Skeletal muscle satellite cell (primary cell): Measurements from ENCODE around the gene TMSB10.

ENCODE experiments used
- H3K27me3 ChIP-seq: 2 replicates; pipeline ENCODE4 v1.7.0; 2013; ENCODE audit warnings: low read length; ENCODE audit not compliant: control insufficient read depth, insufficient read depth
- H3K36me3 ChIP-seq: 2 replicates; pipeline ENCODE4 v1.7.0; 2013; ENCODE audit warnings: mild to moderate bottlenecking, control low read depth, low read length; ENCODE audit not compliant: insufficient read depth
- H3K4me1 ChIP-seq: 2 replicates; pipeline ENCODE4 v1.7.0; 2013; ENCODE audit warnings: low read length; ENCODE audit not compliant: control insufficient read depth, insufficient read depth
- H3K4me2 ChIP-seq: 2 replicates; pipeline ENCODE4 v1.7.0; 2013; ENCODE audit warnings: mild to moderate bottlenecking, low read length
- H3K4me3 ChIP-seq: 2 replicates; pipeline ENCODE4 v1.7.0; 2013; ENCODE audit warnings: low read length
- H3K9ac ChIP-seq: 2 replicates; pipeline ENCODE4 v1.7.0; 2013; ENCODE audit warnings: mild to moderate bottlenecking, low read depth, low read length, moderate library complexity
- H3K9me3 ChIP-seq: replicated peaks from 2 replicates; pipeline ENCODE4 v1.7.0; 2013; ENCODE audit warnings: mild to moderate bottlenecking, control low read depth, low read length

Gene TMSB10

GRCh38 chr2:84881581-84882413 lies 23.7 kb upstream of the TMSB10 start:
- Histone ChIP-seq H3K4me1 (peaks cover 10% of the 10 kb centered on the region), H3K4me3 (peak overlapping the region; percentile 71), H3K9me3 (no peaks in the 10 kb centered on the region), H3K9ac (peak overlapping the region; percentile 56), H3K36me3 (no peaks in the 10 kb centered on the region), H3K27me3 (peaks cover 25% of the 10 kb centered on the region), H3K4me2 (peak overlapping the region; percentile 85)

- peak overlapping the region; percentile 85 for H3K4me2 ChIP-seq
- no peak overlapping the region for H3K4me3 ChIP-seq
- H3K27me3 ChIP-seq, result peaks cover 23% of the 10 kb centered on the region
- H3K4me1 ChIP-seq, result peaks cover 10% of the 10 kb centered on the region
- H3K36me3 ChIP-seq, result no peaks in the 10 kb centered on the region
- no peaks in the 10 kb centered on the region for H3K9me3 ChIP-seq
- peak overlapping the region; percentile 5 for H3K9ac ChIP-seq
Observed at GRCh38 chr2:84882414-84882738, 23.1 kb upstream of the TMSB10 start.

- Histone ChIP-seq H3K4me2 (no peak overlapping the region), H3K9ac (no peak overlapping the region), H3K4me3 (no peak overlapping the region), H3K36me3 (no peaks in the 10 kb centered on the region), H3K4me1 (peaks cover 10% of the 10 kb centered on the region), H3K27me3 (peaks cover 19% of the 10 kb centered on the region), H3K9me3 (no peaks in the 10 kb centered on the region)
Observed at GRCh38 chr2:84882775-84883550, 22.5 kb upstream of the TMSB10 start.

GRCh38 chr2:84884449-84884848 lies 21.0 kb upstream of the TMSB10 start:
- H3K9ac ChIP-seq, result no peak overlapping the region
- H3K4me1 ChIP-seq, result peaks cover 23% of the 10 kb centered on the region
- no peak overlapping the region for H3K4me2 ChIP-seq
- peaks cover 12% of the 10 kb centered on the region for H3K27me3 ChIP-seq
- no peak overlapping the region for H3K4me3 ChIP-seq
- H3K9me3 ChIP-seq, result no peaks in the 10 kb centered on the region
- no peaks in the 10 kb centered on the region for H3K36me3 ChIP-seq

- H3K4me2 ChIP-seq, result no peak overlapping the region
- no peaks in the 10 kb centered on the region for H3K9me3 ChIP-seq
- no peak overlapping the region for H3K9ac ChIP-seq
- peaks cover 8% of the 10 kb centered on the region for H3K27me3 ChIP-seq
- H3K36me3 ChIP-seq, result no peaks in the 10 kb centered on the region
- H3K4me3 ChIP-seq, result no peak overlapping the region
- peaks cover 20% of the 10 kb centered on the region for H3K4me1 ChIP-seq
Observed at GRCh38 chr2:84885111-84885510, 20.3 kb upstream of the TMSB10 start.

- Histone ChIP-seq H3K4me2 (no peak overlapping the region), H3K27me3 (no peaks in the 10 kb centered on the region), H3K4me3 (no peak overlapping the region), H3K9ac (no peak overlapping the region), H3K9me3 (no peaks in the 10 kb centered on the region), H3K4me1 (peaks cover 13% of the 10 kb centered on the region), H3K36me3 (no peaks in the 10 kb centered on the region)
Observed at GRCh38 chr2:84886791-84887190, 18.7 kb upstream of the TMSB10 start.

GRCh38 chr2:84888401-84889276 lies 16.8 kb upstream of the TMSB10 start:
- H3K4me2 ChIP-seq, result peak overlapping the region; percentile 81
- H3K4me3 ChIP-seq, result peak overlapping the region; percentile 51
- H3K36me3 ChIP-seq, result no peaks in the 10 kb centered on the region
- H3K9me3 ChIP-seq, result no peaks in the 10 kb centered on the region
- H3K9ac ChIP-seq, result peak overlapping the region; percentile 68
- peaks cover 13% of the 10 kb centered on the region for H3K4me1 ChIP-seq
- H3K27me3 ChIP-seq, result no peaks in the 10 kb centered on the region

- Histone ChIP-seq H3K36me3 (no peaks in the 10 kb centered on the region), H3K4me1 (peaks cover 17% of the 10 kb centered on the region), H3K9me3 (no peaks in the 10 kb centered on the region), H3K27me3 (no peaks in the 10 kb centered on the region), H3K4me2 (peak overlapping the region; percentile 81), H3K9ac (peak overlapping the region; percentile 68), H3K4me3 (peak overlapping the region; percentile 51)
Observed at GRCh38 chr2:84889332-84889731, 16.1 kb upstream of the TMSB10 start.

- Histone ChIP-seq H3K4me1 (peaks cover 34% of the 10 kb centered on the region), H3K27me3 (no peaks in the 10 kb centered on the region), H3K9me3 (no peaks in the 10 kb centered on the region), H3K4me3 (no peak overlapping the region), H3K36me3 (no peaks in the 10 kb centered on the region), H3K9ac (no peak overlapping the region), H3K4me2 (no peak overlapping the region)
Observed at GRCh38 chr2:84891355-84892010, 14.0 kb upstream of the TMSB10 start.

- H3K36me3 ChIP-seq, result no peaks in the 10 kb centered on the region
- peaks cover 49% of the 10 kb centered on the region for H3K4me1 ChIP-seq
- H3K27me3 ChIP-seq, result no peaks in the 10 kb centered on the region
- no peak overlapping the region for H3K4me2 ChIP-seq
- no peak overlapping the region for H3K9ac ChIP-seq
- H3K9me3 ChIP-seq, result no peaks in the 10 kb centered on the region
- no peak overlapping the region for H3K4me3 ChIP-seq
Observed at GRCh38 chr2:84894131-84894586, 11.3 kb upstream of the TMSB10 start.
